ENCODE data around the gene UVRAG.

Gene UVRAG

DNA sequence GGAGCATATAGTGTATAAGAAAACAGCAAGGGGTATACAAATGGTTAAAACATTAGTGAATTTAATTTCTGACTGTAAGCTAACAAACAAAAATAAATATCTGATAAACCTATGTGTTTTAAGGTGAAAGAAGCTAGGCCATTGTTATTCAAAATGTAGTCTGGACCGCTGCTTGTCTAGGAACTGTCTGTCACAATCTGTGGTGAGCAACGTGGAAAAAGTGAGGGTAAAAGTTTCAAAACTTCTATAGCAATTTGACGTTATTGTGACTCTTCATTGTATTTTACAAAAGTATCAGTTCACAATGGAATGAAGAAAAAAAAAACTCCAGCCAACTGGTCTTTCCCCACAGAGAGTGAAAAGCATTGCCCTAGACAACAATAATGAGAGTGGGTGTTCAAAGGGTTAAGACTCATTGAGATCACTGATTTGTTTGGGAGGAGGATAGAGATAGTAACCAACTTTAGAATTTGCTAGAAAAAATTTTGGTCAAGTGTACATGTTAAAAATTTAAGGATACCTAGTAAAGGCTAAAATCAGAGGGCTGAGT, 79.1 kb downstream of the UVRAG start:
- no peak overlapping the region for H3K27ac ChIP-seq (replicated peaks)
- TF ChIP-seq POLR2AphosphoS5 (IDR thresholded peaks at IDR 0.05; ENCODE audit: low read depth) = no peak
- TF ChIP-seq, protein P1, sequence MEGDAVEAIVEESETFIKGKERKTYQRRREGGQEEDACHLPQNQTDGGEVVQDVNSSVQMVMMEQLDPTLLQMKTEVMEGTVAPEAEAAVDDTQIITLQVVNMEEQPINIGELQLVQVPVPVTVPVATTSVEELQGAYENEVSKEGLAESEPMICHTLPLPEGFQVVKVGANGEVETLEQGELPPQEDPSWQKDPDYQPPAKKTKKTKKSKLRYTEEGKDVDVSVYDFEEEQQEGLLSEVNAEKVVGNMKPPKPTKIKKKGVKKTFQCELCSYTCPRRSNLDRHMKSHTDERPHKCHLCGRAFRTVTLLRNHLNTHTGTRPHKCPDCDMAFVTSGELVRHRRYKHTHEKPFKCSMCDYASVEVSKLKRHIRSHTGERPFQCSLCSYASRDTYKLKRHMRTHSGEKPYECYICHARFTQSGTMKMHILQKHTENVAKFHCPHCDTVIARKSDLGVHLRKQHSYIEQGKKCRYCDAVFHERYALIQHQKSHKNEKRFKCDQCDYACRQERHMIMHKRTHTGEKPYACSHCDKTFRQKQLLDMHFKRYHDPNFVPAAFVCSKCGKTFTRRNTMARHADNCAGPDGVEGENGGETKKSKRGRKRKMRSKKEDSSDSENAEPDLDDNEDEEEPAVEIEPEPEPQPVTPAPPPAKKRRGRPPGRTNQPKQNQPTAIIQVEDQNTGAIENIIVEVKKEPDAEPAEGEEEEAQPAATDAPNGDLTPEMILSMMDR (IDR thresholded peaks at IDR 0.05; ENCODE audit: insufficient read depth, low read length) = no peak
- no peak for TF ChIP-seq GABPA (IDR thresholded peaks at IDR 0.05; ENCODE audit: low read depth)
- no peak for TF ChIP-seq SPI1 (IDR thresholded peaks at IDR 0.05; ENCODE audit: borderline replicate concordance, low read depth)
- TF ChIP-seq, protein P2, sequence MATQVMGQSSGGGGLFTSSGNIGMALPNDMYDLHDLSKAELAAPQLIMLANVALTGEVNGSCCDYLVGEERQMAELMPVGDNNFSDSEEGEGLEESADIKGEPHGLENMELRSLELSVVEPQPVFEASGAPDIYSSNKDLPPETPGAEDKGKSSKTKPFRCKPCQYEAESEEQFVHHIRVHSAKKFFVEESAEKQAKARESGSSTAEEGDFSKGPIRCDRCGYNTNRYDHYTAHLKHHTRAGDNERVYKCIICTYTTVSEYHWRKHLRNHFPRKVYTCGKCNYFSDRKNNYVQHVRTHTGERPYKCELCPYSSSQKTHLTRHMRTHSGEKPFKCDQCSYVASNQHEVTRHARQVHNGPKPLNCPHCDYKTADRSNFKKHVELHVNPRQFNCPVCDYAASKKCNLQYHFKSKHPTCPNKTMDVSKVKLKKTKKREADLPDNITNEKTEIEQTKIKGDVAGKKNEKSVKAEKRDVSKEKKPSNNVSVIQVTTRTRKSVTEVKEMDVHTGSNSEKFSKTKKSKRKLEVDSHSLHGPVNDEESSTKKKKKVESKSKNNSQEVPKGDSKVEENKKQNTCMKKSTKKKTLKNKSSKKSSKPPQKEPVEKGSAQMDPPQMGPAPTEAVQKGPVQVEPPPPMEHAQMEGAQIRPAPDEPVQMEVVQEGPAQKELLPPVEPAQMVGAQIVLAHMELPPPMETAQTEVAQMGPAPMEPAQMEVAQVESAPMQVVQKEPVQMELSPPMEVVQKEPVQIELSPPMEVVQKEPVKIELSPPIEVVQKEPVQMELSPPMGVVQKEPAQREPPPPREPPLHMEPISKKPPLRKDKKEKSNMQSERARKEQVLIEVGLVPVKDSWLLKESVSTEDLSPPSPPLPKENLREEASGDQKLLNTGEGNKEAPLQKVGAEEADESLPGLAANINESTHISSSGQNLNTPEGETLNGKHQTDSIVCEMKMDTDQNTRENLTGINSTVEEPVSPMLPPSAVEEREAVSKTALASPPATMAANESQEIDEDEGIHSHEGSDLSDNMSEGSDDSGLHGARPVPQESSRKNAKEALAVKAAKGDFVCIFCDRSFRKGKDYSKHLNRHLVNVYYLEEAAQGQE (IDR thresholded peaks at IDR 0.05; ENCODE audit: insufficient replicate concordance, low read depth) = no peak
- H3K4me3 ChIP-seq (replicated peaks; ENCODE audit: insufficient read depth, low read length) = no peak overlapping the region
- no peaks in the 10 kb centered on the region for H3K27me3 ChIP-seq (ENCODE audit: insufficient read depth, poor library complexity, severe bottlenecking)
- DNase-seq (ENCODE audit: low read depth in 1 of 2, low spot score in 1 of 2) = peak in 1 of 2 experiments; percentile 18

DNA sequence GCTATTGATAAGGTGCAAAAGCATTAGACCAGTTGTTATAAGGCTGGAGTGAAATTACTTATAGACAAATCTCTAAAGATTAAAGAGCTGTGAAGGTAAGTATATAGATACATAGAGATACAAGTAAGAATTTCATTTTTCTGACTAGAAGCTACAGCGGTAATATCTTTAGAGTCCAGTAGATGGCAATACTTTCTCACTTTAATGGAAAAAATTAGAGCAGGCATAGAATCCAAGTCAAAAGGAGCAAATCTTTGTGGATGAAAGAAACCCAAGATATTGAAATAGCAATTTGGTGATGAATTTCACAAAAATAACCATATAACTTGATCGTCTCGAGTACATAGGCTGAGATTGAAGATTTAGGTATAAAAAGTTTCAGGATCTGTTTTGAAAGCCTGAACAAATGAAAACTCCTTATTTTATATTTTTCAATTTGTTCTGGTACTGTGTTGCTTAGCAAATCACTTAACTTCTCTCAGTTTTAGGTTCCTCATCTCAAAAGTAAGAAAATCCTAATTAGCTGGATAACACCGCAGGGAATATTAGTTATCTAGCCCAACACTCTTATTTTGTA, 81.9 kb downstream of the UVRAG start:
- DNase-seq (ENCODE audit: low read depth in 1 of 2, low spot score in 1 of 2) = no peak
- no peak overlapping the region for H3K4me3 ChIP-seq (replicated peaks; ENCODE audit: insufficient read depth, low read length)
- H3K27me3 ChIP-seq (ENCODE audit: insufficient read depth, poor library complexity, severe bottlenecking) = no peaks in the 10 kb centered on the region
- TF ChIP-seq POLR2AphosphoS5 (IDR thresholded peaks at IDR 0.05; ENCODE audit: low read depth) = no peak
- TF ChIP-seq, protein P1 (IDR thresholded peaks at IDR 0.05; ENCODE audit: insufficient read depth, low read length) = peak; percentile 51
- no peak overlapping the region for H3K27ac ChIP-seq (replicated peaks)

DNA sequence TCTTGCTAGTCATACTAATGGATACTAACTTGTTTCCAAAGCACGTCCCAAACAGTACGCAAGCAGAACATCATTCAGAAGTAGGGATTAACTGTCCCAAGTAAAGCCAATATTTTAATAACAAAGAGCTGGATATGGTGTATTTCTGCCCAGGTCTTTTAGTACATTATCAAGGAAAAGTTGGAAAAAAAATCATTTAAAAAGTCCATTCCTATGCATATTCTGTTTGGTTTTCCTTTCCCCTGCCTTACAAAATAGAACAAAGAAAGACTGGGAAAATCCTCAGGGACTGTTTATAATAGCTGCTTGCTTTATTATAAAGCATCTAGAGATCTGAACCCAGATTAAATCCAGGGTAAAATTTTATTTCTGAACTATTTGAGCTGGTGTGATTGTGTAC, 83.9 kb downstream of the UVRAG start:
- Histone ChIP-seq H3K27ac (replicated peaks) (no peak overlapping the region), H3K4me3 (replicated peaks; ENCODE audit: insufficient read depth, low read length) (no peak overlapping the region), H3K27me3 (ENCODE audit: insufficient read depth, poor library complexity, severe bottlenecking) (no peaks in the 10 kb centered on the region)
- TF ChIP-seq, protein P1 (IDR thresholded peaks at IDR 0.05; ENCODE audit: insufficient read depth, low read length) = no peak
- TF ChIP-seq POLR2AphosphoS5 (IDR thresholded peaks at IDR 0.05; ENCODE audit: low read depth) (no peak), GABPA (IDR thresholded peaks at IDR 0.05; ENCODE audit: low read depth) (no peak), SPI1 (IDR thresholded peaks at IDR 0.05; ENCODE audit: borderline replicate concordance, low read depth) (no peak)
- TF ChIP-seq, protein P2 (IDR thresholded peaks at IDR 0.05; ENCODE audit: insufficient replicate concordance, low read depth) = no peak
- DNase-seq (ENCODE audit: low read depth in 1 of 2, low spot score in 1 of 2) = no peak

DNA sequence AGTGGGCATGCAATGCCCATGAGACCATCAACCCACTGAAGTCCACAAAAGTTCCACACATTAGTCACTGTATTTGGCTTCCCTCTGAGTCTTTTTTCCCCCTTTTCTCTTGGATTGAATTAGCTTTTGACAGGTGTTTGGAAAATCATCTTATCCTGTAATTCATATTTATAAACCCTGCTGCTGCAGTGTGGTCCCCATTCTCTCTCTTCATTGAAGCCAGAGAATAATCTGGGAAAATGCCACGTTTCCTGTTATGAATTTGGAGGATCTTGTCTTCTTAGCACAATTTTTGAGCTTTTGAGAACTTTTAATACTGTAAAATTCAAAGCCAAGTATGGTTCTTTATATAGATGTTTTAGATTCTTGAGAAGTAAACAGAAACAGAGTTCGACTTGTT, 84.8 kb downstream of the UVRAG start:
- no peak overlapping the region for H3K4me3 ChIP-seq (replicated peaks; ENCODE audit: insufficient read depth, low read length)
- no peak for TF ChIP-seq GABPA (IDR thresholded peaks at IDR 0.05; ENCODE audit: low read depth)
- TF ChIP-seq, protein P2 (IDR thresholded peaks at IDR 0.05; ENCODE audit: insufficient replicate concordance, low read depth) = no peak
- H3K27me3 ChIP-seq (ENCODE audit: insufficient read depth, poor library complexity, severe bottlenecking) = no peaks in the 10 kb centered on the region
- no peak overlapping the region for H3K27ac ChIP-seq (replicated peaks)
- no peak for DNase-seq (ENCODE audit: low read depth in 1 of 2, low spot score in 1 of 2)

Measured in HL-60 (cell line).